ENCODE data around the gene MMP15. TPM values are rescaled to one million over a fixed set of nuclear protein-coding genes. Genes with fewer than 3 reads are reported as not detected.

Gene MMP15
- total RNA-seq, 2 donors from 2014 or later: 0.40 to 1.5 TPM

GRCh38 chr16:58039829-58040495 is 14.4 kb downstream of the MMP15 start:
- no peaks in the 10 kb centered on the region for H3K9me3 ChIP-seq (ENCODE audit: control insufficient read depth, low read length, poor library complexity, severe bottlenecking)
- Mint-ChIP-seq H3K4me3 (no peak overlapping the region), H3K27ac (no peak overlapping the region), H3K4me1 (no peaks in the 10 kb centered on the region), H3K36me3 (ENCODE audit: low read depth) (no peaks in the 10 kb centered on the region), H3K27me3 (no peaks in the 10 kb centered on the region)
- no peak for DNase-seq
- no peak for ATAC-seq

GRCh38 chr16:58040496-58040846 is 14.9 kb downstream of the MMP15 start:
- H3K4me3 Mint-ChIP-seq: no peak overlapping the region
- no peak overlapping the region for H3K27ac Mint-ChIP-seq
- H3K9me3 ChIP-seq (ENCODE audit: control insufficient read depth, low read length, poor library complexity, severe bottlenecking): no peaks in the 10 kb centered on the region
- H3K36me3 Mint-ChIP-seq (ENCODE audit: low read depth): no peaks in the 10 kb centered on the region
- ATAC-seq: no peak
- H3K27me3 Mint-ChIP-seq: no peaks in the 10 kb centered on the region
- DNase-seq: no peak
- H3K4me1 Mint-ChIP-seq: no peaks in the 10 kb centered on the region

- no peaks in the 10 kb centered on the region for H3K36me3 Mint-ChIP-seq (ENCODE audit: low read depth)
- H3K27ac Mint-ChIP-seq: no peak overlapping the region
- ATAC-seq: no peak
- no peaks in the 10 kb centered on the region for H3K4me1 Mint-ChIP-seq
- H3K27me3 Mint-ChIP-seq: no peaks in the 10 kb centered on the region
- no peak for DNase-seq
- no peak overlapping the region for H3K4me3 Mint-ChIP-seq
- no peaks in the 10 kb centered on the region for H3K9me3 ChIP-seq (ENCODE audit: control insufficient read depth, low read length, poor library complexity, severe bottlenecking)
These were observed 15.5 kb downstream of the MMP15 start for GRCh38 chr16:58040945-58041627.

- DNase-seq: no peak
- Mint-ChIP-seq H3K27ac (no peak overlapping the region), H3K36me3 (ENCODE audit: low read depth) (no peaks in the 10 kb centered on the region), H3K27me3 (no peaks in the 10 kb centered on the region), H3K4me3 (no peak overlapping the region), H3K4me1 (no peaks in the 10 kb centered on the region)
- H3K9me3 ChIP-seq (ENCODE audit: control insufficient read depth, low read length, poor library complexity, severe bottlenecking): no peaks in the 10 kb centered on the region
- ATAC-seq: no peak
These were observed 16.0 kb downstream of the MMP15 start for GRCh38 chr16:58041628-58041955.

GRCh38 chr16:58042001-58042885 is 16.7 kb downstream of the MMP15 start:
- no peak for DNase-seq
- Mint-ChIP-seq H3K27me3 (no peaks in the 10 kb centered on the region), H3K4me3 (no peak overlapping the region), H3K4me1 (no peaks in the 10 kb centered on the region), H3K36me3 (ENCODE audit: low read depth) (no peaks in the 10 kb centered on the region), H3K27ac (no peak overlapping the region)
- H3K9me3 ChIP-seq (ENCODE audit: control insufficient read depth, low read length, poor library complexity, severe bottlenecking): no peaks in the 10 kb centered on the region
- ATAC-seq: no peak

- DNase-seq (no peak), ATAC-seq (no peak)
- no peaks in the 10 kb centered on the region for H3K27me3 Mint-ChIP-seq
- no peaks in the 10 kb centered on the region for H3K4me1 Mint-ChIP-seq
- no peaks in the 10 kb centered on the region for H3K36me3 Mint-ChIP-seq (ENCODE audit: low read depth)
- H3K4me3 Mint-ChIP-seq: no peak overlapping the region
- H3K9me3 ChIP-seq (ENCODE audit: control insufficient read depth, low read length, poor library complexity, severe bottlenecking): no peaks in the 10 kb centered on the region
- no peak overlapping the region for H3K27ac Mint-ChIP-seq
These were observed 17.4 kb downstream of the MMP15 start for GRCh38 chr16:58042886-58043515.

GRCh38 chr16:58043571-58044155 is 18.1 kb downstream of the MMP15 start:
- no peak overlapping the region for H3K4me3 Mint-ChIP-seq
- no peaks in the 10 kb centered on the region for H3K36me3 Mint-ChIP-seq (ENCODE audit: low read depth)
- H3K27me3 Mint-ChIP-seq: no peaks in the 10 kb centered on the region
- no peaks in the 10 kb centered on the region for H3K4me1 Mint-ChIP-seq
- ATAC-seq (no peak), DNase-seq (no peak)
- H3K27ac Mint-ChIP-seq: no peak overlapping the region
- H3K9me3 ChIP-seq (ENCODE audit: control insufficient read depth, low read length, poor library complexity, severe bottlenecking): no peaks in the 10 kb centered on the region

- Mint-ChIP-seq H3K27ac (no peak overlapping the region), H3K4me3 (no peak overlapping the region), H3K27me3 (no peaks in the 10 kb centered on the region), H3K4me1 (no peaks in the 10 kb centered on the region), H3K36me3 (ENCODE audit: low read depth) (no peaks in the 10 kb centered on the region)
- ATAC-seq (no peak), DNase-seq (no peak)
- H3K9me3 ChIP-seq (ENCODE audit: control insufficient read depth, low read length, poor library complexity, severe bottlenecking): no peaks in the 10 kb centered on the region
These were observed 18.9 kb downstream of the MMP15 start for GRCh38 chr16:58044266-58045019.

GRCh38 chr16:58045096-58045495 is 19.5 kb downstream of the MMP15 start:
- ATAC-seq (no peak), DNase-seq (no peak)
- no peak overlapping the region for H3K4me3 Mint-ChIP-seq
- no peaks in the 10 kb centered on the region for H3K27me3 Mint-ChIP-seq
- H3K4me1 Mint-ChIP-seq: no peaks in the 10 kb centered on the region
- no peak overlapping the region for H3K27ac Mint-ChIP-seq
- H3K36me3 Mint-ChIP-seq (ENCODE audit: low read depth): no peaks in the 10 kb centered on the region
- no peaks in the 10 kb centered on the region for H3K9me3 ChIP-seq (ENCODE audit: control insufficient read depth, low read length, poor library complexity, severe bottlenecking)

- H3K4me1 Mint-ChIP-seq: no peaks in the 10 kb centered on the region
- ATAC-seq (no peak), DNase-seq (no peak)
- H3K27me3 Mint-ChIP-seq: no peaks in the 10 kb centered on the region
- no peaks in the 10 kb centered on the region for H3K9me3 ChIP-seq (ENCODE audit: control insufficient read depth, low read length, poor library complexity, severe bottlenecking)
- no peak overlapping the region for H3K27ac Mint-ChIP-seq
- no peaks in the 10 kb centered on the region for H3K36me3 Mint-ChIP-seq (ENCODE audit: low read depth)
- H3K4me3 Mint-ChIP-seq: no peak overlapping the region
These were observed 20.7 kb downstream of the MMP15 start for GRCh38 chr16:58046054-58046881.

- Mint-ChIP-seq H3K4me1 (no peaks in the 10 kb centered on the region), H3K27ac (no peak overlapping the region), H3K36me3 (ENCODE audit: low read depth) (no peaks in the 10 kb centered on the region), H3K27me3 (no peaks in the 10 kb centered on the region), H3K4me3 (no peak overlapping the region)
- ATAC-seq (no peak), DNase-seq (no peak)
- no peaks in the 10 kb centered on the region for H3K9me3 ChIP-seq (ENCODE audit: control insufficient read depth, low read length, poor library complexity, severe bottlenecking)
These were observed 21.4 kb downstream of the MMP15 start for GRCh38 chr16:58046936-58047335.

All from T-helper 17 cell (primary cell).